HG03558 (cell line): ENCODE data around the gene MROH8.
"Not testable (repeated sequence)": the region's sequence is repeated elsewhere in the genome, so short reads cannot be mapped to it uniquely, and the experiment has no call there.

ENCODE experiments used
- ATAC-seq: cut with Tn5 transposase; IDR thresholded peaks from one replicate; pipeline ENCODE4 v1.9.1; 2021; ENCODE audit warnings: moderate number of reproducible peaks; ENCODE audit not compliant: unreplicated experiment; ENCODE audit errors: extremely low read depth

MROH8 gene

GRCh38 chr20:37161830-37162549 is 17.4 kb downstream of the MROH8 start:
- no peak for ATAC-seq

DNA sequence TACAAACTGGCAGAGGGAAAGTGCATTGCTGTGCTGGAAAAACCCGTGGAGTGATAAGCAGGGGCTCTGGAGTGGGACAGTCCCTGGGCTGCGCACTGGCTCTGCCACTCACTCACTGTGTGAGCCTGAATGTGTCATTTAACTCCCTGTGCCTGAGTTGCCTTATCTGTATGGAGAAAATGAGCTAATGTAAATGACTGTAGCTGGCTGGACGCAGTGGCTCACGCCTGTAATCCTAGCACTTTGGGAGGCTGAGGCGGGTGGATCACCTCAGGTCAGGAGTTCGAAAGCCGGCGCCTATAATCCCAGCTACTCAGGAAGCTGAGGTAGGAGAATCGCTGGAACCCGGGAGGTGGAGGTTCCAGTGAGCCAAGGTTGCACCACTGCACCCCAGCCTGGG is 18.7 kb downstream of the MROH8 start:
- ATAC-seq, result no peak

GRCh38 chr20:37158248-37158647 is 21.1 kb downstream of the MROH8 start:
- ATAC-seq, result no peak

DNA sequence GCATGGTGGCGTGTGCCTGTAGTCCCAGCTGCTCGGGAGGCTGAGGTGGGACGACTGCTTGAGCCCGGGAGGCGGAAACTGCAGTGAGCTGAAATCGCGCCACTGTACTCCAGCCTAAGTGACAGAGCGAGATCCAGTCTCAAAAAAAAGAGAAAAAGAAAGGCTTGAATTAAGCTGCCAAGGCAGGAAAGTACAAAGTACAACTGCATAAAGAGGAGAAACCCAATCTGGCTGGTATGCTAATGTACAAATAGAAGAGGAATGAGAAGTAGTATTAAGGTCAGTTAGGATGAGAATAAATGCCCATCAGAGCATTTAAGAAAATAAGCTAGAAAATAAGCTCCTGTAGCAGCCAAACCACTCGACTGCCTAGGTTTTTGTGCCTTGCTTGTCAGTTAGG is 23.4 kb downstream of the MROH8 start:
- no peak for ATAC-seq

DNA sequence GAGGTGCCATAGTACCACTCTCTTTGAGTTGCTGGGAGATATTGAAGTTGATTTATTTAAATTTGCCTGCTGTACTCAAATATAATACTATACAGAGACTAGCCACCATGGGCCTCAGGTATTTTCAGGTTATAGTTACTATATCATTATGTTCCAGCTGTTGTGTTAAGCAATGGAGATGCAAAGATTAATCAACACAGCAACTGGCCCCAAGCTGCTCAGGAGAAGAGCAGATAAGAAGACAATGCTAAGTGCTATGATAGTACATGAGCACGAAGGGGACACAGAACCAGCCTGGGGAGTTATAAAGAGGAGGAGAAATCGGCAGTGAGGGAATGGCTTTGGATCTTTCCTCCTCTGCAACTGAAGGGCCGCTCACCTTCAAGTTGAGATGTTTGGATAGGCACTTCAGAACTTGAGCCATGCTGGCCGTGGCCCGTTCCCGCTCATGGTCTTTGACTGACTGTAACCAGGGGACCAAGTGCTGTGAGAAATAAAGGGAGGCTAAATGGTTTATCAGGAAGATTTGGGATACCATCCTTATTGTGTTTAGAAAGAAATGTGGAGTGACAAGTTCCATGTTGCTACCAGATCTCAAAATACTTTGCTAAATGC is 24.6 kb downstream of the MROH8 start:
- ATAC-seq, result no peak

- no peak for ATAC-seq
Observed at GRCh38 chr20:37152284-37152683, 27.1 kb downstream of the MROH8 start.

GRCh38 chr20:37151529-37151928 is 27.8 kb downstream of the MROH8 start:
- ATAC-seq, result no peak

GRCh38 chr20:37150864-37151263 is 28.5 kb downstream of the MROH8 start:
- ATAC-seq, result not testable (repeated sequence)

DNA sequence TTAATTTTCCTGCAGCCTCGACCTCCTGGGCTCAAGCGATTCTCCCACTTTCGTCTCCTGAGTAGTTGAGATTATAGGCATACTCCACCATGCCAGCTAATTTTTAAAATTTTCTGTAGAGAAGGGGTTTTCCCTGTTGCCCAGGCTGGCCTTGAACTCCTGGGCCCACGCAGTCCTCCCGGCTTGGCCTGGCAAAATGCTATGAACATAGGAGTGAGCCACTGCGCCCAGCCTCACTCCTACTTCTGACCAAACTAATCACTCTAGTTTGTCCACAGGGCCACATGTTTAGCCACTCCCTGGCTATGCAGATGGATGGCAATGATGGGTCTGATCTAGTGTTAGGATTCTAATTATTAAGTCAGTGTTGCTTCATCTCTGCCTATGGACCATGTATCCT is 32.1 kb downstream of the MROH8 start:
- ATAC-seq, result no peak

- no peak for ATAC-seq
Observed at GRCh38 chr20:37144856-37145404, 34.4 kb downstream of the MROH8 start.

GRCh38 chr20:37142708-37143107 is 36.6 kb downstream of the MROH8 start:
- no peak for ATAC-seq

DNA sequence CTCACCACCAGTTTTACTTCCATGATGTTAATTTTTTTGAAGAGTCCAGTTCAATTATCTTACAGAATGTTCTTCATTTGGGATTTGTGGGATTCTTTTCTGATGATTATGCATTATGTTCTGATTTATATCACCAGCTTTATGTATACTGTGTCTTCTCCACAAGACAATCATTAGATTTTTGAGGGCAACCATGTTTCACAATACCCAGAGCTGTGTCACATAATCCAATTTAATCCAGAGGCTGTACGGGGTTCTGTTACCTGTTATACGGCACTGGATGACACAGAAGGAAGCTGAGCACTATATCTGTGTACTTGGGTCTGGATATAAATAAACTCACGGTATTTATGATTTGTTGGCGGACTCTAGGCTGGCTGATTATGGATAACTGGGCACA is 41.8 kb downstream of the MROH8 start:
- ATAC-seq, result no peak

DNA sequence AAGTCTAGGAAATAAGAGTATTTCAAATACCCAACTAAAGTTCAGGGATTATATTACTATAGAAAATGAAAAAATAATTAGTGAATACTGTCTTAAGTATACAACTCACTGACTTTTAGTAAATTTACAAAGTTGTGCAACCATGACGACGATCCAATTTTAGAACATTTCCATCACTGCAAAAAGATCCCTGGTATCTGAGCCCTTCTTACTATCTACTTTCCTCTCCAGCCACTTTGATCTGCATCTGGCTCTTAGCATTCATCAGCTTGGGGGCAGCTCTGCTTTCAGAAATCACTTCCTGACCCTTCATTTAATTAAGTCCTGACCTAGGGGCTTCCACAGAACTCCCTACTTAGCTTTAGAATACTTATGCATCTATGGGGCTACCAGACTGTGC is 45.4 kb downstream of the MROH8 start:
- ATAC-seq, result no peak

DNA sequence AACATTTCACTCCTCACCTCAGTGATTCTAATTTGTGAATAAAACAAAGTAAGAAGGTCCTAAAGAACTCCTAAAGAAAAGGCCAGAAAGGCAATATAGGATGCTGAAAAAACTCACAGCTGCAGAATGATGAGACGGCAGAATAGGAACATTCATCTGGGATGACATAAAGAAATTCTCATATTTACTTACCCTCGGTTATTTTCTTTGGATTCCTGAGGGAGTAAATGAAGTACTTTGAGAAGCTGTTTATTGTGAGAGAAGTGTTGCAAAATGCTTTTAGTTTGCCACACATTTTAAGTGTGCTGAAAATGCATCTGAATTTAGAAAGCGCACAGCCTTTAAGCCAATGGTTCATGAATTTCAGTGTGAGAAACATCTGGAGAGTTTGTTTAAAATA is 47.9 kb downstream of the MROH8 start:
- no peak for ATAC-seq

DNA sequence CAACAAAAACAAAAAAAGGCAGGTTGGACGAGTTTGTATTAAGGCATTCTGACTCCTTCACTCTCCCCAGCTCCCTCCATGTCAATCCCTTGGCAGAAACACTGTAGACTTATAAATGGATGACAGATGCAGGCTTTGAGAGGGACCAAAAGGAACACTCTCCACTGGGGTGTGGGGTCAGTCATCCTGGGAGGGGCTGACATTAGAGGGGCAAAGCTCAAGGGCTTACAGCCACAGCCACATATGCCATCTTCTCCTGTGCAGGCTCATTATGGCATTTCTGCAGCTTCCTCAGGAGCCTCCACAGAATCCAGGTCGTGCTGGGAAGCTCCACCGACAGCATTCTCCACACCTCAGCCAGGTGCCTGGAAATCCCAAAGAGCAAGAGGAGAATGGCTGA is 50.5 kb downstream of the MROH8 start:
- no peak for ATAC-seq

DNA sequence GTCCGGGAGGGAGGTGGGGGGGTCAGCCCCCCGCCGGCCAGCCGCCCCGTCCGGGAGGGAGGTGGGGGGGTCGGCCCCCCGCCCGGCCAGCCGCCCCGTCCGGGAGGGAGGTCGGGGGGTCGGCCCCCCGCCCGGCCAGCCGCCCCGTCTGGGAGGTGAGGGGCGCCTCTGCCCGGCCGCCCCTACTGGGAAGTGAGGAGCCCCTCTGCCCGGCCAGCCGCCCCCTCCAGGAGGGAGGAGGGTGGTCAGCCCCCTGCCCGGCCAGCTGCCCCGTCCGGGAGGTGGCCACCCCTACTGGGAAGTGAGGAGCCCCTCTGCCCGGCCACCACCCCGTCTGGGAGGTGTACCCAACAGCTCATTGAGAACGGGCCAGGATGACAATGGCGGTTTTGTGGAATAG is 53.1 kb downstream of the MROH8 start:
- ATAC-seq, result not testable (repeated sequence)

DNA sequence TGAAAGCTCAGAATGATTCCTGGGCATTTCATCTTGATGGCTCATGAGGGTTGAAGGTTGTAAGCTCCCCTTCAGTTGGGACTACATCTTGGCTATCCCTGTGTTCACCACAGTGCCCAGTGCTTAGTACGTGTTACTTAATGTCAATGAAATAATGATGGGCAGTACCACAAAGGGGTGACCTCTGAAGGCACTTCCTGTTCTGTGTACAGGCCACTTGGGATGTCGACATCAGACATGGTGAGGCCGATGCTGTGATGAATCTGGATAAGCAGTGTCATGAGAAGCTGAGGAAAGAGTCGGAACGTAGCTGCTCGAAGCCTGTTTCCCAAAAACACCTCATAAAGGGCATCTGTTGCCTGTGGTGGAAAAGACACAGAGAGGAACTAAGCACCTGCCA is 55.9 kb downstream of the MROH8 start:
- ATAC-seq, result no peak

DNA sequence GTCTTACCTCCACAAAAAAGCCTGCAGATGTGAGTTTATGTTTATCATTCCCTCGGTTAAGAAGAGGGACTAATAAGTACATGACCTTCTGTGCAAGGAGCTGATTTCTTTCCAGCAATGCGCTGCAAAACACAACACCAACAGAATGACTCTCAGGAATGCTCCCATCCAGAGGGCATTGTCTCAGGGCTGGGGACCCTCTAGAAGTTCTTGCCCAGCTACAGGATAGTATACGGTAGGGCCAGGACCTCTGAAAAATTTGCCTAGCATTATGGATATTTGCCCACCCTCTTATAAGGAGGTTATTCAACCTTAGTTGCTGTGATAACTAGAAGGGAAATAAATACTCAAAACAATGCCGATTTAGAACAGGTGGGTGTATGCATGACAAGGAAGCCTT is 58.9 kb downstream of the MROH8 start:
- no peak for ATAC-seq

- no peak for ATAC-seq
Observed at GRCh38 chr20:37119356-37120036, 59.9 kb downstream of the MROH8 start.

- ATAC-seq, result no peak
Observed at GRCh38 chr20:37114012-37114411, 65.3 kb downstream of the MROH8 start.

DNA sequence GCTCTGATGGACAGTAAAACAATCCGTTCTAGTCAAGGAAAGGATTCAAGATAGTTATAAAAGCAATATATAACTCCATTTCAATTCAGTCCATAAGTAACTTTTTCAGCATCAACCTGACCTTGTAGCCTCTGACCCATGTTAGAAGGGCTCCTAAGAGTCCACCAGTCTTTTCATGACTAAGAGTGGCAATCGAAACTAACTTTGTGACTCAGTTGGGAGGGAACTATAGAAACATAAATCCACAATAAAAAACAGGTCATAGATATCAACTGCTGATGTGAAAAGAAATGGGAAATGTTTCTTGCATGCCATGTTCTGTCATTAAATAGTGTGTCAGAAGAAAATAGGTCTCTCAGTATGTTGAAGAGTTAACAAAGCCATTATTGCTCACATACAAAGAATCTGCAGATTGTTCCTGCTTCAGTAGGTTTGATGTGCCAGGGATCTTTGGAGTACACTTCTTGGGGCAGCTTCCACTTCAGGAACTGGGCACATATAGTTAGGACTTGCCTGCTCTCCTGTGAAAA is 67.4 kb downstream of the MROH8 start:
- no peak for ATAC-seq
